GM23248 (cell line): Measurements from ENCODE around the gene TAF1B.

Experiments
- EZH2 ChIP-seq: fragments of 200-600 bp; sonication (generic); IDR thresholded peaks from 2 replicates; pipeline ENCODE4 v1.6.1; 2018; ENCODE audit warnings: antibody characterized with exemption, mild to moderate bottlenecking; ENCODE audit not compliant: insufficient read depth, poor library complexity, severe bottlenecking
- EZH2phosphoT487 ChIP-seq: fragments of 200-600 bp; sonication (generic); IDR thresholded peaks from 2 replicates; pipeline ENCODE4 v1.6.1; 2018; ENCODE audit warnings: antibody characterized with exemption, moderate library complexity, mild to moderate bottlenecking, low read depth; ENCODE audit not compliant: insufficient read depth

DNA sequence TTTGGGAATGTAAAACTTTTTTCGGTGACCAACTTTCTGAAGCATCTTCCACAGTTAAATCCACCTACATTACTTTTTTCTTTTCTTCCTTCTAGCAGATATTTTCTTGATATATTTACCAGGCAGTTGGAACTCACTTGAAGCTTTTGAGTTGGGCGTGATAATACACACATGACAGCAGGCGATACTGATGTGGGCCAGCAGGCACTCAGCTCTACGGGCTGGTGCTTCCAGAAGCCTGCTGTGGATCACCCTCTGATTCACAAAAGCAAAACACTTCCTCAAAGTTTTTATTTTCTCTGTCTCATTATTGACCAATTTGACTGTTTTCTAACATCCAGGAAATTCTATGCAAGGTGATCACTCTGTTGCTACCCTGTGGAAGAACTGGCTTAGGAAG is 131.1 kb downstream of the TAF1B start:
- no peak for TF ChIP-seq EZH2
- TF ChIP-seq EZH2phosphoT487 = no peak
